ENCODE results near the gene PLXNA4. TPM values are rescaled to one million over a fixed set of nuclear protein-coding genes. Genes with fewer than 3 reads are reported as not detected.

The PLXNA4 gene
- total and polyA plus RNA-seq, 2 donors from 2014 or later: 0.17 to 3.5 TPM

DNA sequence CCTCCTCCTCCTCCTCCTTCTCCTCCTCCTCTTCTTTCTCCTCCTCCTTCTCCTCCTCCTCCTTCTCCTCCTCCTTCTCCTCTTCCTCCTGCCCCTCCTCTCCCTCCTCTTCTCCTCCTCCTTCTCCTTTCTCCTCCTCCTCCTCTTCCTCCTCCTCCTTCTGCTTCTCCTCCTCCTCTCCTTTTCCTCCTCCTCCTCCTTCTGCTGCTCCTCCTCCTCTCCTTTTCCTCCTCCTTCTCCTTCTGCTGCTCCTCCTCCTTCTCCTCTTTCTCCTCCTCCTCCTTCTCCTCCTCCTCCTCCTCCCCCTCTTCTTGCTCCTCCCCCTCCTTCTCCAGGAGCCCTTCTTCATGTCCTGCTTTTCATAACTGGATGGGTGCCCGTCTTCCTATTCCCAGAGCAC, 12.2 kb downstream of the PLXNA4 start:
- H3K4me1 ChIP-seq (ENCODE audit: control insufficient read depth in 2 of 3, insufficient read depth in 2 of 3, low read depth in 1 of 3, low read length in 3 of 3): no peaks in the 10 kb centered on the region
- FAIRE-seq: no peak
- H3K4me3 ChIP-seq (ENCODE audit: low read length in 3 of 3): no peak overlapping the region

GRCh38 chr7:132562690-132563089, 13.6 kb downstream of the PLXNA4 start:
- Histone ChIP-seq H3K27ac (ENCODE audit: low read depth in 2 of 2, low read length in 2 of 2) (no peak overlapping the region), H3K36me3 (ENCODE audit: control insufficient read depth in 2 of 3, insufficient read depth in 3 of 3, low read length in 3 of 3) (no peaks in the 10 kb centered on the region), H3K4me1 (ENCODE audit: control insufficient read depth in 2 of 3, insufficient read depth in 2 of 3, low read depth in 1 of 3, low read length in 3 of 3) (no peaks in the 10 kb centered on the region), H3K4me3 (ENCODE audit: low read length in 3 of 3) (no peak overlapping the region), H3K27me3 (ENCODE audit: control insufficient read depth, insufficient read depth, low read length) (no peaks in the 10 kb centered on the region), H3K9me3 (ENCODE audit: control insufficient read depth in 2 of 3, insufficient read depth in 1 of 3, low read length in 3 of 3) (no peaks in the 10 kb centered on the region), H3K9ac (ENCODE audit: low read length in 3 of 3) (no peak overlapping the region)
- no peak for TF ChIP-seq CTCF (IDR thresholded peaks at IDR 0.05; ENCODE audit: borderline replicate concordance, extremely low read depth, insufficient read depth)
- intact Hi-C loops (cut with DNase I): no loop called here
- DNase-seq (no peak), FAIRE-seq (no peak)

More for the DNA sequence above, 12.2 kb downstream of the PLXNA4 start:
- intact Hi-C loops (cut with DNase I): no loop called here
- Histone ChIP-seq H3K36me3 (ENCODE audit: control insufficient read depth in 2 of 3, insufficient read depth in 3 of 3, low read length in 3 of 3) (no peaks in the 10 kb centered on the region), H3K9ac (ENCODE audit: low read length in 3 of 3) (no peak overlapping the region), H3K9me3 (ENCODE audit: control insufficient read depth in 2 of 3, insufficient read depth in 1 of 3, low read length in 3 of 3) (no peaks in the 10 kb centered on the region), H3K27ac (ENCODE audit: low read depth in 2 of 2, low read length in 2 of 2) (no peak overlapping the region), H3K27me3 (ENCODE audit: control insufficient read depth, insufficient read depth, low read length) (no peaks in the 10 kb centered on the region)
- TF ChIP-seq CTCF (IDR thresholded peaks at IDR 0.05; ENCODE audit: borderline replicate concordance, extremely low read depth, insufficient read depth): no peak
- DNase-seq: no peak

- Histone ChIP-seq H3K4me3 (ENCODE audit: low read length in 3 of 3) (no peak overlapping the region), H3K36me3 (ENCODE audit: control insufficient read depth in 2 of 3, insufficient read depth in 3 of 3, low read length in 3 of 3) (no peaks in the 10 kb centered on the region), H3K27ac (ENCODE audit: low read depth in 2 of 2, low read length in 2 of 2) (no peak overlapping the region), H3K27me3 (ENCODE audit: control insufficient read depth, insufficient read depth, low read length) (no peaks in the 10 kb centered on the region), H3K9me3 (ENCODE audit: control insufficient read depth in 2 of 3, insufficient read depth in 1 of 3, low read length in 3 of 3) (no peaks in the 10 kb centered on the region), H3K9ac (ENCODE audit: low read length in 3 of 3) (no peak overlapping the region), H3K4me1 (ENCODE audit: control insufficient read depth in 2 of 3, insufficient read depth in 2 of 3, low read depth in 1 of 3, low read length in 3 of 3) (no peaks in the 10 kb centered on the region)
- no peak for TF ChIP-seq CTCF (IDR thresholded peaks at IDR 0.05; ENCODE audit: borderline replicate concordance, extremely low read depth, insufficient read depth)
- intact Hi-C loops (cut with DNase I): no loop called here
- FAIRE-seq (no peak), DNase-seq (no peak)
Observed at GRCh38 chr7:132561763-132562162, 14.5 kb downstream of the PLXNA4 start.

- intact Hi-C loops (cut with DNase I): no loop called here
- no peak for FAIRE-seq
- no peaks in the 10 kb centered on the region for H3K36me3 ChIP-seq (ENCODE audit: control insufficient read depth in 2 of 3, insufficient read depth in 3 of 3, low read length in 3 of 3)
- no peak for TF ChIP-seq CTCF (IDR thresholded peaks at IDR 0.05; ENCODE audit: borderline replicate concordance, extremely low read depth, insufficient read depth)
- no peak overlapping the region for H3K9ac ChIP-seq (ENCODE audit: low read length in 3 of 3)
- H3K27me3 ChIP-seq (ENCODE audit: control insufficient read depth, insufficient read depth, low read length): no peaks in the 10 kb centered on the region
- H3K9me3 ChIP-seq (ENCODE audit: control insufficient read depth in 2 of 3, insufficient read depth in 1 of 3, low read length in 3 of 3): no peaks in the 10 kb centered on the region
- DNase-seq: no peak
- no peak overlapping the region for H3K4me3 ChIP-seq (ENCODE audit: low read length in 3 of 3)
- H3K27ac ChIP-seq (ENCODE audit: low read depth in 2 of 2, low read length in 2 of 2): no peak overlapping the region
- no peaks in the 10 kb centered on the region for H3K4me1 ChIP-seq (ENCODE audit: control insufficient read depth in 2 of 3, insufficient read depth in 2 of 3, low read depth in 1 of 3, low read length in 3 of 3)
Observed at GRCh38 chr7:132560825-132561529, 15.3 kb downstream of the PLXNA4 start.
